K562 (cell line): ENCODE measurements around the gene RAB7A. TPM values are rescaled to one million over a fixed set of nuclear protein-coding genes. Genes with fewer than 3 reads are reported as not detected.

Source experiments
- ATAC-seq: fragments of 200-7000 bp; cut with Tn5 transposase; 3 replicates; pipeline ENCODE4 v1.9.1; 2020; ENCODE audit warnings: moderate library complexity
- BruUV-seq: library from RNA; stranded (reverse); fragments of 400-500 nt; replicated peaks from 2 replicates; lab custom pipeline; 2021; lab: Mats Ljungman, UMichigan
- CTCF ChIA-PET: fragments of 300-600 bp; formaldehyde crosslinking; extraction: SDS; loops from one replicate; lab custom pipeline; 2021; ENCODE audit warnings: low intra/inter-chr PET ratio; lab: Yijun Ruan, JAX
- POLR2A ChIA-PET: fragments of 300-600, 350-650 bp; sonication (Branson Sonifier 250); formaldehyde crosslinking; extraction: SDS; loops from one replicate; lab custom pipeline; 2021; ENCODE audit warnings: antibody characterized with exemption, inconsistent platforms; lab: Yijun Ruan, JAX
- DNase-seq, 4 experiments: peaks; one replicate each; pipeline versions ENCODE4 v3.0.0 to v3.0.0-alpha.2; 2011 to 2018; ENCODE audit warnings: low spot score in 3 of 4, mixed read lengths in 3 of 4; ENCODE audit errors: extremely low read depth in 1 of 4
- FAIRE-seq: peaks from 2 replicates; lab custom pipeline; 2011; peaks lifted over from hg19 to GRCh38; lab: Jason Lieb, UNC
- H2AFZ ChIP-seq: 2 replicates; pipeline ENCODE4 v1.6.0; 2011; ENCODE audit warnings: low read depth, low read length, control low read depth, inconsistent platforms
- H3K27ac ChIP-seq: fragments of 200-600 bp; 3 replicates; pipeline ENCODE4 v1.8.0; 2011; ENCODE audit warnings: low read depth, mild to moderate bottlenecking, control low read depth, inconsistent platforms, low read length, moderate library complexity, mixed read lengths; ENCODE audit errors: extremely low read depth
- H3K27me3 ChIP-seq, 2 experiments: fragments of 300-600 bp in 1 of 2; 2 replicates in 1 of 2; 3 replicates in 1 of 2; pipeline versions ENCODE4 v1.6.0 to v1.8.0; 2011; ENCODE audit warnings: inconsistent platforms in 2 of 2, low read length in 2 of 2, mild to moderate bottlenecking in 1 of 2, mixed read lengths in 1 of 2, moderate library complexity in 1 of 2; ENCODE audit not compliant: control insufficient read depth in 2 of 2, insufficient read depth in 2 of 2
- H3K36me3 ChIP-seq: fragments of 300-600 bp; 3 replicates; pipeline ENCODE4 v1.8.0; 2011; ENCODE audit warnings: mild to moderate bottlenecking, low read length, inconsistent platforms; ENCODE audit not compliant: control insufficient read depth, insufficient read depth
- H3K4me1 ChIP-seq, 2 experiments: fragments of 200-600 bp in 1 of 2; replicated peaks in 1 of 2; 2 replicates in 1 of 2; 3 replicates in 1 of 2; pipeline versions ENCODE4 v1.5.1 to v1.8.0; 2011; ENCODE audit warnings: inconsistent platforms in 2 of 2, low read length in 2 of 2, mild to moderate bottlenecking in 1 of 2, mixed read lengths in 1 of 2, moderate library complexity in 1 of 2; ENCODE audit not compliant: control insufficient read depth in 2 of 2, insufficient read depth in 2 of 2
- H3K4me2 ChIP-seq: 2 replicates; pipeline ENCODE4 v1.6.1; 2011; ENCODE audit warnings: low read length, control low read depth, inconsistent platforms, mixed read lengths; ENCODE audit not compliant: insufficient read depth
- H3K4me3 ChIP-seq: fragments of 200-600 bp; sonication (generic), shearing (Covaris generic); 2 replicates; pipeline ENCODE4 v1.5.1; 2016; ENCODE audit warnings: control low read depth, inconsistent platforms
- H3K79me2 ChIP-seq: fragments of 200-600 bp; 3 replicates; pipeline ENCODE4 v1.8.0; 2011; ENCODE audit warnings: low read length, inconsistent platforms; ENCODE audit not compliant: control insufficient read depth, insufficient read depth
- H3K9ac ChIP-seq, 2 experiments: 2 replicates each; pipeline versions ENCODE4 v1.6.0 to v1.6.1; 2011; ENCODE audit warnings: low read depth in 2 of 2, low read length in 2 of 2, control low read depth in 1 of 2, inconsistent platforms in 1 of 2, mild to moderate bottlenecking in 1 of 2, mixed read lengths in 1 of 2; ENCODE audit not compliant: insufficient read depth in 1 of 2
- H3K9me1 ChIP-seq: one replicate; pipeline ENCODE4 v1.6.0; 2011; ENCODE audit warnings: inconsistent platforms, mild to moderate bottlenecking, low read length, moderate library complexity; ENCODE audit not compliant: control insufficient read depth, insufficient read depth
- H3K9me3 ChIP-seq: replicated peaks from 2 replicates; pipeline ENCODE4 v1.5.1; 2011; ENCODE audit warnings: low read depth, low read length, inconsistent platforms; ENCODE audit not compliant: control insufficient read depth, insufficient read depth
- H4K20me1 ChIP-seq: replicated peaks from 2 replicates; pipeline ENCODE4 v1.6.1; 2011; ENCODE audit warnings: low read length, inconsistent platforms, mixed read lengths; ENCODE audit not compliant: control insufficient read depth, insufficient read depth
- BCOR ChIP-seq: fragments of 450-650 bp; IDR thresholded peaks from 2 replicates; pipeline ENCODE4 v1.6.1; 2016
- CC2D1A ChIP-seq: fragments of 450-650 bp; IDR thresholded peaks from 2 replicates; pipeline ENCODE4 v1.6.1; 2017; ENCODE audit warnings: mild to moderate bottlenecking
- DIDO1 ChIP-seq: fragments of 450-650 bp; IDR thresholded peaks from 2 replicates; pipeline ENCODE4 v1.6.1; 2016; ENCODE audit warnings: low read depth, missing biosample characterization, missing genetic modification characterization
- E2F3 ChIP-seq: fragments of 250-450 bp; sonication (Bioruptor Pico); IDR thresholded peaks from 2 replicates; pipeline ENCODE4 v1.4.0; 2020; ENCODE audit warnings: mild to moderate bottlenecking
- HNRNPL ChIP-seq: fragments of 200-400 bp; formaldehyde crosslinking; IDR thresholded peaks from 2 replicates; pipeline ENCODE4 v1.6.1; 2017; ENCODE audit warnings: low read depth, mild to moderate bottlenecking, low read length
- JUND ChIP-seq, 2 experiments: IDR thresholded peaks; 2 replicates in 1 of 2; 3 replicates in 1 of 2; pipeline ENCODE4 v1.6.1; 2011; ENCODE audit warnings: borderline replicate concordance in 2 of 2, low read depth in 2 of 2, low read length in 2 of 2, improper control_type of control experiment in 1 of 2, missing biosample characterization in 1 of 2, missing genetic modification characterization in 1 of 2, missing genetic modification reagents in 1 of 2
- MIER1 ChIP-seq: fragments of 450-650 bp; IDR thresholded peaks from 2 replicates; pipeline ENCODE4 v1.6.1; 2016; ENCODE audit warnings: antibody characterized with exemption, mild to moderate bottlenecking, low read depth
- PCBP1 ChIP-seq: fragments of 200-400 bp; formaldehyde crosslinking; IDR thresholded peaks from 2 replicates; pipeline ENCODE4 v1.6.1; 2018; ENCODE audit warnings: mild to moderate bottlenecking, low read depth, low read length; ENCODE audit not compliant: poor library complexity, severe bottlenecking
- SNIP1 ChIP-seq: fragments of 450-650 bp; IDR thresholded peaks from 2 replicates; pipeline ENCODE4 v1.7.1; 2017; ENCODE audit warnings: low read depth, mild to moderate bottlenecking
- TBL1XR1 ChIP-seq, 2 experiments: IDR thresholded peaks; 2 replicates each; pipeline ENCODE4 v1.6.1; 2012; ENCODE audit warnings: improper control_type of control experiment in 2 of 2, low read length in 2 of 2, mild to moderate bottlenecking in 1 of 2
- ZNF121 ChIP-seq: sonication (generic); formaldehyde crosslinking; conservative IDR thresholded peaks from 2 replicates; pipeline ENCODE4 v1.8.0; 2022; ENCODE audit warnings: missing genetic modification reagents
- ZNF212 ChIP-seq: fragments of 450-650 bp; formaldehyde crosslinking; IDR thresholded peaks from 2 replicates; pipeline ENCODE4 v1.4.0; 2020; ENCODE audit warnings: mild to moderate bottlenecking
- ZNF324 ChIP-seq: fragments of 250-450 bp; sonication (Bioruptor Pico); IDR thresholded peaks from 2 replicates; pipeline ENCODE4 v1.4.0; 2020; ENCODE audit warnings: mild to moderate bottlenecking
- ZNF347 ChIP-seq: fragments of 450-650 bp; formaldehyde crosslinking; IDR thresholded peaks from 2 replicates; pipeline ENCODE4 v1.4.0; 2020; ENCODE audit warnings: low read depth, mild to moderate bottlenecking, moderate library complexity
- ZNF445 ChIP-seq: fragments of 250-450 bp; sonication (Bioruptor Pico); IDR thresholded peaks from 2 replicates; pipeline ENCODE4 v1.4.0; 2020; ENCODE audit warnings: low read depth, mild to moderate bottlenecking, moderate library complexity
- ZNF507 ChIP-seq: conservative IDR thresholded peaks from 2 replicates; pipeline ENCODE4 v1.6.1; 2017; ENCODE audit warnings: missing genetic modification characterization, missing compliant biosample characterization
- ZNF76 ChIP-seq: fragments of 250-450 bp; sonication (Bioruptor Pico); IDR thresholded peaks from 2 replicates; pipeline ENCODE4 v1.4.0; 2020; ENCODE audit warnings: mild to moderate bottlenecking, moderate library complexity, borderline replicate concordance
- WGBS: fragments of 100-300 bp; shearing (Covaris generic); methylation state at CpG from one replicate; pipeline ENCODE4 v1.1.6; 2016; ENCODE audit warnings: low coverage, mixed read lengths; ENCODE audit not compliant: insufficient coverage; ENCODE audit errors: missing lambda C conversion rate; 5-methylcytosine and 5-hydroxymethylcytosine counted together
- in situ Hi-C: fragments of 300-500 bp; cut with MboI; formaldehyde crosslinking; loops from 4 replicates; pipeline ENCODE4 v1.15.0; 2018; ENCODE audit warnings: inconsistent platforms, mixed read lengths
- intact Hi-C: fragments of 100-400 bp; cut with micrococcal nuclease; formaldehyde crosslinking; loops from 2 replicates; pipeline ENCODE4 v1.14.2; 2022
- polyA plus RNA-seq, 8 experiments: library from polyadenylated mRNA; depleted of rRNA in 4 of 8; stranded (reverse) in 5 of 8; unstranded in 3 of 8; fragments of >200 nt; fragmentation: Nextera tagmentation in 2 of 8; fragmentation: Illumina TruSeq in 1 of 8; extraction: Ambion mirVana in 2 of 8; extraction: Trizol in 1 of 8; gene quantifications; 2 replicates each; pipeline versions ENCODE4 v1.2.1 to v1.2.3, GENCODE V29; 2011 to 2014; ENCODE audit warnings: inconsistent platforms in 1 of 8, missing spikeins in 1 of 8
- total RNA-seq, 7 experiments: library from RNA; depleted of rRNA in 6 of 7; stranded (reverse); fragments of >200 nt in 6 of 7; fragmentation: Illumina TruSeq in 2 of 7; extraction: Trizol in 2 of 7; gene quantifications; 2 replicates each; pipeline versions ENCODE4 v1.2.1 to v1.2.3, GENCODE V29; 2011 to 2021; ENCODE audit warnings: low replicate concordance in 1 of 7
- TF ChIP-seq, protein P1 (sequence below), 3 experiments: IDR thresholded peaks in 2 of 3; conservative IDR thresholded peaks in 1 of 3; 2 replicates each; pipeline ENCODE4 v1.5.1; 2011 to 2012; ENCODE audit warnings: low read length in 3 of 3, mild to moderate bottlenecking in 3 of 3, control low read depth in 2 of 3, improper control_type of control experiment in 1 of 3, inconsistent platforms in 1 of 3, low read depth in 1 of 3, mixed read lengths in 1 of 3, moderate library complexity in 1 of 3; ENCODE audit not compliant: insufficient read depth in 2 of 3
- TF ChIP-seq, protein P2 (sequence below): fragments of 250-450 bp; sonication (Bioruptor Pico); IDR thresholded peaks from 2 replicates; pipeline ENCODE4 v1.9.0; 2021; ENCODE audit warnings: mild to moderate bottlenecking

Gene RAB7A
- total and polyA plus RNA-seq, 9 of the 15 experiments (the other 6 are each of a cell fraction or from before 2014, with no cell fraction given) = 30.9 to 204 (median 72.8) TPM

DNA sequence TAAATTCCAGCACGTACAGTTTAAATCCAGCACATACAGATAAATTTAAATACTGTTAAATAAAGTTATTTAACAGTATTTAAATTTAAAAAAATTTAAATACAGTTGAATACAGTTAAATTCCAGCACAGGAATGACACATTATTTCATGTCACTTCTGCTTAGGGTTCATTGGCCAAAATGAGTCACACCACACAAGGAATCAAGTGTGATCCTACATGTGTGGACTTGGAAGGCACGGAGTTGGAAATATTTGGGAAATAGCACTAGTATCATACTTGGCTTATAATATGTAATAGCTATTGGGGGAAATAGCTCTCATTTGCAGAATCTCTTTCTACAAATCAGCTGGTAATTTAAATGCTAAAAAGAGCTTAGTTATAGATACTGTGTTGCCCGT lies 10.6 kb downstream of the RAB7A start:
- FAIRE-seq = no peak

More for the DNA sequence above, 10.6 kb downstream of the RAB7A start:
- ChIA-PET POLR2A (no interaction called here), CTCF (no interaction called here)
- BruUV-seq = no TSS peak
- Histone ChIP-seq H3K9me1 (no peaks in the 10 kb centered on the region), H3K4me3 (no peak overlapping the region), H4K20me1 (peaks cover 19% of the 10 kb centered on the region), H3K36me3 (peaks cover 39% of the 10 kb centered on the region; the same call in 2 of the 3 replicates), H2AFZ (no peak overlapping the region), H3K4me2 (no peak overlapping the region), H3K9ac (no peak overlapping the region), H3K4me1 (peaks cover 0 to under 1% of the 10 kb centered on the region in 2 experiments; a peak in 3 of 5 replicates), H3K79me2 (peaks cover 96% of the 10 kb centered on the region), H3K27me3 (no peaks in the 10 kb centered on the region), H3K27ac (no peak overlapping the region), H3K9me3 (peaks cover 1% of the 10 kb centered on the region; the same call in 1 of the 2 replicates)
- WGBS = 100% methylated on average over 3 of the region's 3 CpGs
- ATAC-seq (no peak), DNase-seq (no peak)
- in situ Hi-C loops (no loop called here), intact Hi-C loops (no loop called here)
- no peak for TF ChIP-seq ZNF121 (CRISPR knock-in tag)
- TF ChIP-seq HNRNPL = no peak
- no peak for TF ChIP-seq DIDO1 (tag)
- no peak for TF ChIP-seq ZNF76
- no peak for TF ChIP-seq SNIP1
- no peak for TF ChIP-seq ZNF324
- TF ChIP-seq, protein P1, sequence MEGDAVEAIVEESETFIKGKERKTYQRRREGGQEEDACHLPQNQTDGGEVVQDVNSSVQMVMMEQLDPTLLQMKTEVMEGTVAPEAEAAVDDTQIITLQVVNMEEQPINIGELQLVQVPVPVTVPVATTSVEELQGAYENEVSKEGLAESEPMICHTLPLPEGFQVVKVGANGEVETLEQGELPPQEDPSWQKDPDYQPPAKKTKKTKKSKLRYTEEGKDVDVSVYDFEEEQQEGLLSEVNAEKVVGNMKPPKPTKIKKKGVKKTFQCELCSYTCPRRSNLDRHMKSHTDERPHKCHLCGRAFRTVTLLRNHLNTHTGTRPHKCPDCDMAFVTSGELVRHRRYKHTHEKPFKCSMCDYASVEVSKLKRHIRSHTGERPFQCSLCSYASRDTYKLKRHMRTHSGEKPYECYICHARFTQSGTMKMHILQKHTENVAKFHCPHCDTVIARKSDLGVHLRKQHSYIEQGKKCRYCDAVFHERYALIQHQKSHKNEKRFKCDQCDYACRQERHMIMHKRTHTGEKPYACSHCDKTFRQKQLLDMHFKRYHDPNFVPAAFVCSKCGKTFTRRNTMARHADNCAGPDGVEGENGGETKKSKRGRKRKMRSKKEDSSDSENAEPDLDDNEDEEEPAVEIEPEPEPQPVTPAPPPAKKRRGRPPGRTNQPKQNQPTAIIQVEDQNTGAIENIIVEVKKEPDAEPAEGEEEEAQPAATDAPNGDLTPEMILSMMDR (IDR thresholded peaks at IDR 0.05 in 2 of 3, conservative IDR thresholded peaks at IDR 0.05 in 1 of 3; ENCODE audit: insufficient read depth in 2 of 3, low read depth in 1 of 3, low read length in 3 of 3) = no peak
- TF ChIP-seq ZNF212 (CRISPR knock-in tag) = no peak
- TF ChIP-seq ZNF445 (CRISPR knock-in tag) = no peak
- no peak for TF ChIP-seq PCBP1
- no peak for TF ChIP-seq ZNF507
- TF ChIP-seq TBL1XR1 (IDR thresholded peaks at IDR 0.05; ENCODE audit: low read length in 2 of 2) = no peak
- TF ChIP-seq BCOR = no peak
- TF ChIP-seq, protein P2, sequence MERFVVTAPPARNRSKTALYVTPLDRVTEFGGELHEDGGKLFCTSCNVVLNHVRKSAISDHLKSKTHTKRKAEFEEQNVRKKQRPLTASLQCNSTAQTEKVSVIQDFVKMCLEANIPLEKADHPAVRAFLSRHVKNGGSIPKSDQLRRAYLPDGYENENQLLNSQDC (CRISPR knock-in tag) = no peak
- no peak for TF ChIP-seq CC2D1A
- no peak for TF ChIP-seq MIER1
- no peak for TF ChIP-seq ZNF347 (CRISPR knock-in tag)
- TF ChIP-seq E2F3 (CRISPR knock-in tag) = no peak
- TF ChIP-seq JUND (IDR thresholded peaks at IDR 0.05; ENCODE audit: borderline replicate concordance, low read depth, low read length) = no peak
- no peak for TF ChIP-seq JUND (tag; IDR thresholded peaks at IDR 0.05; ENCODE audit: borderline replicate concordance, low read depth, low read length)
